Vagina (tissue), 2 donors: Measurements from ENCODE around the gene GNG13. TPM values are rescaled to one million over a fixed set of nuclear protein-coding genes. Genes with fewer than 3 reads are reported as not detected.

Source experiments
- DNase-seq, 2 donors: peaks; one replicate each; pipeline ENCODE4 v3.0.0-alpha.2; 2017; ENCODE audit errors: extremely low spot score in 2 of 2
- H3K27ac ChIP-seq: fragments of 200-600 bp; sonication (generic); one replicate; pipeline ENCODE4 v1.5.1; 2019
- H3K27me3 ChIP-seq: fragments of 200-600 bp; sonication (generic); one replicate; pipeline ENCODE4 v1.5.1; 2019
- H3K36me3 ChIP-seq, 2 donors: fragments of 200-600 bp; sonication (generic); one replicate each; pipeline ENCODE4 v1.5.1; 2017 to 2019
- H3K4me1 ChIP-seq: fragments of 200-600 bp; sonication (generic); one replicate; pipeline ENCODE4 v1.5.1; 2019
- H3K4me3 ChIP-seq, 2 donors: fragments of 200-600 bp; sonication (generic); 1 replicate in 1 of 2; 2 replicates in 1 of 2; pipeline ENCODE4 v1.5.1; 2016 to 2019
- H3K9me3 ChIP-seq: fragments of 200-600 bp; sonication (generic); one replicate; pipeline ENCODE4 v1.5.1; 2019
- POLR2A ChIP-seq, 2 donors: fragments of 450-650 bp; IDR thresholded peaks; one replicate each; pipeline ENCODE4 v1.6.1; 2017; ENCODE audit warnings: antibody characterized with exemption in 2 of 2, mild to moderate bottlenecking in 2 of 2, moderate library complexity in 2 of 2
- POLR2AphosphoS5 ChIP-seq, 2 donors: sonication (generic); formaldehyde crosslinking; IDR thresholded peaks; one replicate each; pipeline ENCODE4 v1.9.0; 2017; ENCODE audit warnings: antibody characterized with exemption in 2 of 2, mild to moderate bottlenecking in 2 of 2, low read depth in 1 of 2; ENCODE audit not compliant: insufficient read depth in 1 of 2
- intact Hi-C: fragments of 100-400 bp; cut with DNase I; formaldehyde crosslinking; loops from one replicate; pipeline ENCODE4 v1.15.1; 2023
- total RNA-seq: library from RNA; depleted of rRNA; stranded (reverse); fragments of >200 nt; gene quantifications from one replicate; pipeline ENCODE4 v1.2.3, GENCODE V29; 2016
- TF ChIP-seq, protein P1 (sequence below), 3 experiments: fragments of 450-650 bp in 2 of 3; fragments of 200-600 bp in 1 of 3; sonication (generic) in 1 of 3; IDR thresholded peaks; one replicate each; pipeline ENCODE4 v1.5.1; 2017 to 2019; ENCODE audit warnings: antibody characterized with exemption in 3 of 3, mild to moderate bottlenecking in 2 of 3, moderate library complexity in 2 of 3

Gene GNG13
- total RNA-seq, 1 donor from 2014 or later, result not detected

DNA sequence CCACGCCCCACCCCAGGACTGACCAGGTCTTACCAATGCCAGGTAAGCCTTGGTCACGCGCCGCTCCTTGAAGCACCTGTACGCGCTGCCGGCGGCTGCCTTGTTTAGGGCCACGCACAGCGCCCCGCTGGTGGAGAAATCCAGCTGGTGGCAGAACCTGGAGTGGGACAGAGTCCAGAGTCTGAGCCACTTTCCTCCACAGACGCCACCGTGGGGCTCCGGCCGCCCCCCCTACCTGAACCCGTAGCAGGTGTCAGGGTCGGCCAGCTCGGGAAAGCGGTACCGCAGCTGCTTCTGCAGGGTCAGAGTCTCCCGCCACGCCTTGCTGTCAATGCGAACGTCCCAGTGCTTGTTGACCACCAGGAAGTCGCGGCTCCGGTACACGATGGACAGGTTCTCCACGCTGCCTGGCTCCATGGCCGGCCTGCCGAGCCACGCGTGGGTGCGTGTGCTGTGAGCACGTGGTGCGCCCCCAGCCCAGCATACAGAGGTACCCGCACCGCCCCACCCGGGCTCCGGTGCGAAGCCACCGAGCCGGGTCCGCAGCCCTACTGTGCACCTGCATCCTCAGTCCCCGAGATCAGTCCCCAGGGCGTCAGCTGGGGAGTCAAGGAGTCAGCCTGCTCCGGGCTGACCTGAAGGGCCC, 13.1 kb downstream of the GNG13 start:
- peak overlapping the region; percentile 62 for H3K27ac ChIP-seq
- peaks cover 0 to 8% of the 10 kb centered on the region in 2 donors for H3K36me3 ChIP-seq
- TF ChIP-seq, protein P1, sequence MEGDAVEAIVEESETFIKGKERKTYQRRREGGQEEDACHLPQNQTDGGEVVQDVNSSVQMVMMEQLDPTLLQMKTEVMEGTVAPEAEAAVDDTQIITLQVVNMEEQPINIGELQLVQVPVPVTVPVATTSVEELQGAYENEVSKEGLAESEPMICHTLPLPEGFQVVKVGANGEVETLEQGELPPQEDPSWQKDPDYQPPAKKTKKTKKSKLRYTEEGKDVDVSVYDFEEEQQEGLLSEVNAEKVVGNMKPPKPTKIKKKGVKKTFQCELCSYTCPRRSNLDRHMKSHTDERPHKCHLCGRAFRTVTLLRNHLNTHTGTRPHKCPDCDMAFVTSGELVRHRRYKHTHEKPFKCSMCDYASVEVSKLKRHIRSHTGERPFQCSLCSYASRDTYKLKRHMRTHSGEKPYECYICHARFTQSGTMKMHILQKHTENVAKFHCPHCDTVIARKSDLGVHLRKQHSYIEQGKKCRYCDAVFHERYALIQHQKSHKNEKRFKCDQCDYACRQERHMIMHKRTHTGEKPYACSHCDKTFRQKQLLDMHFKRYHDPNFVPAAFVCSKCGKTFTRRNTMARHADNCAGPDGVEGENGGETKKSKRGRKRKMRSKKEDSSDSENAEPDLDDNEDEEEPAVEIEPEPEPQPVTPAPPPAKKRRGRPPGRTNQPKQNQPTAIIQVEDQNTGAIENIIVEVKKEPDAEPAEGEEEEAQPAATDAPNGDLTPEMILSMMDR (IDR thresholded peaks at IDR 0.05), result no peak
- TF ChIP-seq POLR2A (IDR thresholded peaks at IDR 0.05) (no peak), POLR2AphosphoS5 (IDR thresholded peaks at IDR 0.05; ENCODE audit: insufficient read depth in 1 of 2, low read depth in 1 of 2) (no peak)
- DNase-seq, result no peak
- intact Hi-C loops, result loop anchor here (5.0 kb wide), 1 partner anchor 65 kb away; the partner anchor contains the start of gene ANTKMT
- peak overlapping the region; percentile 98 to 99 for H3K4me3 ChIP-seq
- H3K27me3 ChIP-seq, result no peaks in the 10 kb centered on the region
- H3K4me1 ChIP-seq, result peaks cover 43% of the 10 kb centered on the region
- no peaks in the 10 kb centered on the region for H3K9me3 ChIP-seq

DNA sequence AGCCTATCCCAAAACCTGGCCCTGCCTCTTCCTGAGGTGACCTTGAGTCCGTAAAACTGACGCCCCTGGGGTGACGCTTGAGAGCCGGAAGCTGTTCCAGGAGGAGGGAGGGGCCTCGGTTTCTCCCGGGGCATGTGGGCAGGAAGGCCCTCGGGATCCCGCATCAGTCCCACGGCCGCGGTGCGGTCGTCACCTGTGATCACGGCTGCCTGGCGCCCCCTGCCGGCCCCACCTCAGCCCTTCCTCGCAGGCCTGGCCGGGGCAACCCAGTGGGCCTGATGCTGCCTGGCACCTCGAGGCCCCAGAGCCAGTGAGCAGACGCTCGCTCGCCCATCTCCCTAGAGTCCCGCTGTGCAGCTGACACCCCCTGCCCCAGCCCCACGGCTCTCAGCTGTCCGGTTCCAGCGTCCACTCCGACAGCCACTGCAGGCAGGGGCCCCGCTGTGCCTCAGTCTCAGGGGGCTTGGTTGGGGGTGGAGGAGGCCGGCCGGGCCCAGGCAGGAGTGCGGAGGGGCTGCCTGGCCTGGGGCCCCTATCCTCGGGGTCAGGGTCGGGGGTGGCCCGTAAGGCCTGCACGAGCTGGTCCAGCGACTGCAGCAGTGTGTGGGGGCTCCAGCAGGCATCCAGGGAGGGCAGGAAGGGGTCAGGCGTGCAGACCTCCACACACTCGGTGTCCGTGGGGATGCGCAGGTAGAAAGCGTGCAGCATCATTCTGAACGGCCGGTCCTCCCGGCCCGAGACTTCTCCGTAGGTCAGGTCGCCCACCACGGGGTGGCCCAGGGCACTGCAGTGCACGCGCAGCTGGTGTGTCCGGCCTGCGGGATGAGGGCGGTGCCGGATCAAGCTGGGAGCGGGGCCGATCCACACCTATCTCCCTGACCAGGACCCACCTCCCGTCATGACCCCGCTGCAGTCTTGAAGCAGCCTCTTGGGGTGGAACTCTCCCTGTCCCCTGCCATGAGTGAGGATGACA, 14.7 kb downstream of the GNG13 start:
- intact Hi-C loops, result loop anchor here (5.0 kb wide), 1 partner anchor 64 kb away; the partner anchor contains the start of gene ANTKMT

DNA sequence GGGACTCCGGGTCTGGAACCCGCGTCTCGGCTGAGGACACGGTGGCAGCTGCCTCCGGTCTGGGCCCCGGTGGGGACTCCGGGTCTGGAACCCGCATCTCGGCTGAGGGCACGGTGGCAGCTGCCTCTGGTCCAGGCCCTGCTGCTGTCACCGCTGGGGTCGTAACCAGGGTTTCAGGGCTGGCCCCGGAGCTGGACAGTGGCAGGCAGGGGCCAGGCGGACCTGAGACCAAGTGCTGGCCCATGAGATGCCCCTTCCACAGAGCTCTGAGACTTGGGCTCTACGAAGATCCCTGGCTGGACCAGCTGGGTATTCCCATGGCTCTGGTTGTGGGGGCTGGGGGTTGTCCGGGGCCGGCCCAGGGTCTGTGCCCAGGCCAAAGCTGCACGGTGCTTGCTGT, 16.1 kb downstream of the GNG13 start:
- Histone ChIP-seq H3K27me3 (no peaks in the 10 kb centered on the region), H3K4me3 (no peak overlapping the region), H3K4me1 (peaks cover 40% of the 10 kb centered on the region), H3K36me3 (peaks cover 0 to 8% of the 10 kb centered on the region in 2 donors), H3K9me3 (no peaks in the 10 kb centered on the region), H3K27ac (no peak overlapping the region)
- DNase-seq, result no peak
- TF ChIP-seq, protein P1 (IDR thresholded peaks at IDR 0.05), result no peak
- TF ChIP-seq POLR2A (IDR thresholded peaks at IDR 0.05) (no peak), POLR2AphosphoS5 (IDR thresholded peaks at IDR 0.05; ENCODE audit: insufficient read depth in 1 of 2, low read depth in 1 of 2) (no peak)
- intact Hi-C loops, result no loop called here

More for the DNA sequence above, 14.7 kb downstream of the GNG13 start:
- DNase-seq, result no peak
- peaks cover 43% of the 10 kb centered on the region for H3K4me1 ChIP-seq
- H3K9me3 ChIP-seq, result no peaks in the 10 kb centered on the region
- no peaks in the 10 kb centered on the region for H3K27me3 ChIP-seq
- TF ChIP-seq POLR2AphosphoS5 (IDR thresholded peaks at IDR 0.05; ENCODE audit: insufficient read depth in 1 of 2, low read depth in 1 of 2), result no peak
- TF ChIP-seq POLR2A (IDR thresholded peaks at IDR 0.05), result no peak
- TF ChIP-seq, protein P1 (IDR thresholded peaks at IDR 0.05), result peak; percentile 43 to 50 (median 43)
- no peak overlapping the region for H3K4me3 ChIP-seq
- no peak overlapping the region for H3K27ac ChIP-seq
- peaks cover 0 to 8% of the 10 kb centered on the region in 2 donors for H3K36me3 ChIP-seq

- intact Hi-C loops, result no loop called here
- Histone ChIP-seq H3K36me3 (peaks cover 0 to 8% of the 10 kb centered on the region in 2 donors), H3K27me3 (no peaks in the 10 kb centered on the region), H3K27ac (no peak overlapping the region), H3K9me3 (no peaks in the 10 kb centered on the region), H3K4me1 (peaks cover 31% of the 10 kb centered on the region), H3K4me3 (no peak overlapping the region)
- TF ChIP-seq POLR2AphosphoS5 (IDR thresholded peaks at IDR 0.05; ENCODE audit: insufficient read depth in 1 of 2, low read depth in 1 of 2) (no peak), POLR2A (IDR thresholded peaks at IDR 0.05) (no peak)
- TF ChIP-seq, protein P1 (IDR thresholded peaks at IDR 0.05), result no peak
- no peak for DNase-seq
Observed at GRCh38 chr16:783404-784161, 17.0 kb downstream of the GNG13 start.
